Measurements from ENCODE around the gene CYP4F11.
"Not testable (repeated sequence)": the region's sequence is repeated elsewhere in the genome, so short reads cannot be mapped to it uniquely, and the experiment has no call there.

CYP4F11 gene, protein sequence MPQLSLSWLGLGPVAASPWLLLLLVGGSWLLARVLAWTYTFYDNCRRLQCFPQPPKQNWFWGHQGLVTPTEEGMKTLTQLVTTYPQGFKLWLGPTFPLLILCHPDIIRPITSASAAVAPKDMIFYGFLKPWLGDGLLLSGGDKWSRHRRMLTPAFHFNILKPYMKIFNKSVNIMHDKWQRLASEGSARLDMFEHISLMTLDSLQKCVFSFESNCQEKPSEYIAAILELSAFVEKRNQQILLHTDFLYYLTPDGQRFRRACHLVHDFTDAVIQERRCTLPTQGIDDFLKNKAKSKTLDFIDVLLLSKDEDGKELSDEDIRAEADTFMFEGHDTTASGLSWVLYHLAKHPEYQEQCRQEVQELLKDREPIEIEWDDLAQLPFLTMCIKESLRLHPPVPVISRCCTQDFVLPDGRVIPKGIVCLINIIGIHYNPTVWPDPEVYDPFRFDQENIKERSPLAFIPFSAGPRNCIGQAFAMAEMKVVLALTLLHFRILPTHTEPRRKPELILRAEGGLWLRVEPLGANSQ

DNA sequence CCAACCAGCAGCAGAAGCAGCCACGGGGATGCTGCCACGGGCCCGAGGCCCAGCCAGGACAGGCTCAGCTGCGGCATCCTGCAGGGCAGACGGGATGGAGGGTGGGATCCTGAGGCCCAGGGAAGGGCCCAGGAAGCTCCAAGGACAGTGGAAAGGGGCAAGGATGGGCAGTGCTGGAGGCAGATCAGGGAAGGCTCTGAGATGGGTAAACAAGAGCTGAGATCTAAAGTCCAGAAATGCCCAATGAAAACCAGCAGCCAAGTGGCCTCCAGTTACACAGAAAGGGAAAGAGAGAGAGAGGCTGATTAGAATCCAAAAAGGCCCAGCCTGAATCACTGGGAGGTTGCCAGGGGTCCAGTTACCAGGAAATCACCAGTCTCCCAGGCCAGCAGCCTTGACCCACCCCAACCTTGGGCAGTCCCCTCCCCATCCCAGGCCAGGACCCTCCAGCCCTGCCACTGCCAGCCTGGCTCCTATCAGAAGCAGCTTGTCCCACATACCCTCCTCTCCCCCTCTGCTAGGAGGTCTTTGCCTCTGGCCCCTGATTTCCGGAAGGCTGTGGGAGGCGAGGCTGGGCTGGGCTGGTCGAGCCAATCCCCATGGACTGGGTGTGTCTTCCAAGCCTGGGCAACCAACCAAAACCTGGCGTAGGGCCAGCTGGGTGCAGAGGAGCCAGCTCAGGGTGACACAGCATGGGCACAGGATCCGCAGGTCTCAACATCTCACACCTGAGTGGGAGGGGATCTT lies at the start of gene CYP4F11:
TSS of gene CYP4F11 (minus strand) at position 198 of the 747 bp plus-strand sequence. CDS start at position 77, 121 bp downstream.
- no CpG with 5 or more reads among the region's 10 CpGs for WGBS (ENCODE audit: insufficient coverage, insufficient read length)
- H3K9me3 ChIP-seq (ENCODE audit: control insufficient read depth, insufficient read depth, low read length) = peaks cover 28% of the 10 kb centered on the region
- H3K27me3 ChIP-seq (ENCODE audit: control insufficient read depth, insufficient read depth, low read length) = no peaks in the 10 kb centered on the region

DNA sequence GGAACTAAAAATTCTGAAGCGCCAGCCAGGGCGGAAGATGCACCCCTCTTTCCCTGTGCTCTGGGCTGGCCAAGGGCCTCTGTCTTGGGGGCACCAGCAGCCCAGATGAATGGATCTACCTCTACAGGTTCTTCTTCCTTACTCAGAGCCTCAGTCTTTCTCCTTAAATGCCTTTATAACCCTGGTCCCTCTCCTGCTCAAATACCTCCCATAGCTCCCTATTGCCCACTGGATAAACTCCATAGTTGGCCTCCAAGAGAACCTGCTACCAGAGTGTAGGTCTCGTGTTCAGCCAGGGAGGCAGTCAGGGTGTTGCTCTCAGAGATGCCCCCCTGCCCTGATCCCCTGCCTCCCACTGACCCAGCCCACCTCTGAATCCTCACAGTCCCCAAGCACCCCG lies 45.0 kb upstream of the CYP4F11 start:
- Histone ChIP-seq H3K36me3 (ENCODE audit: control insufficient read depth, insufficient read depth, low read length) (no peaks in the 10 kb centered on the region), H3K9me3 (ENCODE audit: control insufficient read depth, insufficient read depth, low read length) (peaks cover 20% of the 10 kb centered on the region), H3K4me1 (ENCODE audit: control insufficient read depth, insufficient read depth, low read length) (no peaks in the 10 kb centered on the region), H3K4me3 (ENCODE audit: low read length) (no peak overlapping the region), H3K27ac (ENCODE audit: low read length) (no peak overlapping the region), H3K27me3 (ENCODE audit: control insufficient read depth, insufficient read depth, low read length) (no peaks in the 10 kb centered on the region)
- no CpG with 5 or more reads among the region's 4 CpGs for WGBS (ENCODE audit: insufficient coverage, insufficient read length)
- no peak for DNase-seq (ENCODE audit: low read depth, low spot score)

More for the DNA sequence above, at the start of gene CYP4F11:
- no peaks in the 10 kb centered on the region for H3K36me3 ChIP-seq (ENCODE audit: control insufficient read depth, insufficient read depth, low read length)
- no peak within 1 kb of the TSS for H3K27ac ChIP-seq (ENCODE audit: low read length)
- no peaks in the 10 kb centered on the region for H3K4me1 ChIP-seq (ENCODE audit: control insufficient read depth, insufficient read depth, low read length)
- no peak for DNase-seq (ENCODE audit: low read depth, low spot score)
- H3K4me3 ChIP-seq (ENCODE audit: low read length) = no peak within 1 kb of the TSS; the same call in 1 of the 2 replicates

DNA sequence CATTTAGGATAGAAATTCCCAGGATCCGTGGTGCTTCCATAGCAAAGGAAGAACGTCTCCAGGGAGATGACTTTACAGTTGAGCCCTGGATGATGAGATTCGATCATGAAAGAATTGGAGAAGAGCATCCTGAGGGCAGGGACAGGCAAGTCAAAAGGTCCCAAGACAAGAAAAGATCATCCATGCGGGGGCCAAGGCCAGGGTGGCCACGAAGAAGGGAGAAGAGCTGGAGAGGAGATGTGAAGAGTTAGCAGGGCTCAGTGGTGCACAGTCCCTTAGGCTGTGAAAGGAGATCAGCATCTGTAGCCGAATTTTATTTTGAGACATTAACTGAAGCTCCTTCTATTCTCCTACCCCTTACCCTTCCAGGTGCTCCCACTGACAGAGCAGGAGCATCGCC lies 43.4 kb upstream of the CYP4F11 start:
- peaks cover 20% of the 10 kb centered on the region for H3K9me3 ChIP-seq (ENCODE audit: control insufficient read depth, insufficient read depth, low read length)
- no peaks in the 10 kb centered on the region for H3K27me3 ChIP-seq (ENCODE audit: control insufficient read depth, insufficient read depth, low read length)
- H3K27ac ChIP-seq (ENCODE audit: low read length) = no peak overlapping the region
- no peaks in the 10 kb centered on the region for H3K4me1 ChIP-seq (ENCODE audit: control insufficient read depth, insufficient read depth, low read length)
- H3K36me3 ChIP-seq (ENCODE audit: control insufficient read depth, insufficient read depth, low read length) = no peaks in the 10 kb centered on the region
- no CpG with 5 or more reads among the region's 7 CpGs for WGBS (ENCODE audit: insufficient coverage, insufficient read length)
- DNase-seq (ENCODE audit: low read depth, low spot score) = no peak
- H3K4me3 ChIP-seq (ENCODE audit: low read length) = no peak overlapping the region

DNA sequence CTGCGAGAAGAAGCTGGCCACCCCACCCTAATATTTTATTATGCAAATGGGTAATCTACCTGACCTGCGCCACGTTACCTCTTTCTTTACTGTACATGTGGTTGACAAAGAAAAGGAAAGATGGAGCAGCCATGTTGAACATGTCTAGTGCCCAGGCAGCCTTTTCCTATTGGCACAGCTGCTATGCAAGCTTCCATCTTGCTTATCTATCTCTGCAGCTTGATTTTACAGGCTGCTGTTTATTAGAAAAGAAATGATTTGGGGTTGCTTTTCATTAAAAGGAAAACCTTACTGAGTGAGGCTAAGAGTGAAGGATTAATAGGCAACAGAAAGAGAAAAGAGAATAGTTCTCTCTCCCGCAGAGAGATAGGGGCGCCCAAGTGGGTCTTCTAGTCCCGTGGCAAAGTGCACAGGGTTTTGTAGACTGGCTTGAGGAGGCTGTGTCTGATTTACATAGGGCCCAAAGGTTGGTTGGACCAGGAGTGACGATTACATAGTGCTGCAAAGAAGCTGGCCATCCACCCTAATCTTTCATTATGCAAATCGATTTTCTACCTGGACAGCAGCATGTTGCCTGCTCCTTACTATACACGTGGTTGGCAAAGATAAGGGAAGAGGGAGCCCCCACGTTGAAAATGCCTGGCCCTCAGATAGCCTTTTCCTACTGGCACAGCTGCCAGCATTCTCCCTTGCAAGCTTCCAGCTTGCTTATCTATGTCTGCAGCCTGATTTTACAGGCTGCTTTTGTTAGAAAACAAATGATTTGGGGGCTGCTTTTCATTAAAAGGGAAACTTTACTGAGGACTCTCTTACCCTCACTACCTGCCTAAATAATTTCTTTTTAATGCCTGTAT lies 42.7 kb upstream of the CYP4F11 start:
- DNase-seq (ENCODE audit: low read depth, low spot score) = no peak
- no CpG with 5 or more reads among the region's 10 CpGs for WGBS (ENCODE audit: insufficient coverage, insufficient read length)

DNA sequence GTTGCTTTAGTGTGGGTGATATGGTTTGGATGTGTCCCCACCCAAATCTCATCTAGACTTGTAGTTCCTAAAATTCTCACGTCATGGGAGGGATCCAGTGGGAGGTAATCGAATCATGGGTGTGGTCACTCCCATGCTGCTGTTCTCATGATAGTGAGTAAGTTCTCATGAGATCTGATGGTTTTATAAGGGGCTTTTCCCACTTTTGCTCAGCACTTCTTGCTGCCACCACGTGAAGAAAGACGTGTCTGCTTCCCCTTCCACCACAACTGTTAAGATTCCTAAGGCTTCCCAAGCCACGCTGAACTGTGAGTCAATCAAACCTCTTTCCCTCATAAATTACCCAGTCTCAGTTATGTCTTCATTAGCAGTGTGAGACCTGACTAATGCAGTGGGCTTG lies 40.5 kb upstream of the CYP4F11 start:
- no peaks in the 10 kb centered on the region for H3K4me1 ChIP-seq (ENCODE audit: control insufficient read depth, insufficient read depth, low read length)
- peaks cover 14% of the 10 kb centered on the region for H3K9me3 ChIP-seq (ENCODE audit: control insufficient read depth, insufficient read depth, low read length)
- DNase-seq (ENCODE audit: low read depth, low spot score) = no peak
- no peak overlapping the region for H3K4me3 ChIP-seq (ENCODE audit: low read length)
- no peaks in the 10 kb centered on the region for H3K27me3 ChIP-seq (ENCODE audit: control insufficient read depth, insufficient read depth, low read length)
- H3K36me3 ChIP-seq (ENCODE audit: control insufficient read depth, insufficient read depth, low read length) = no peaks in the 10 kb centered on the region
- no peak overlapping the region for H3K27ac ChIP-seq (ENCODE audit: low read length)
- WGBS (ENCODE audit: insufficient coverage, insufficient read length) = no CpG with 5 or more reads among the region's 5 CpGs

More for the DNA sequence above, 42.7 kb upstream of the CYP4F11 start:
- Histone ChIP-seq H3K9me3 (ENCODE audit: control insufficient read depth, insufficient read depth, low read length) (peaks cover 20% of the 10 kb centered on the region), H3K4me1 (ENCODE audit: control insufficient read depth, insufficient read depth, low read length) (no peaks in the 10 kb centered on the region), H3K36me3 (ENCODE audit: control insufficient read depth, insufficient read depth, low read length) (no peaks in the 10 kb centered on the region), H3K27ac (ENCODE audit: low read length) (no peak overlapping the region), H3K27me3 (ENCODE audit: control insufficient read depth, insufficient read depth, low read length) (no peaks in the 10 kb centered on the region), H3K4me3 (ENCODE audit: low read length) (no peak overlapping the region)

DNA sequence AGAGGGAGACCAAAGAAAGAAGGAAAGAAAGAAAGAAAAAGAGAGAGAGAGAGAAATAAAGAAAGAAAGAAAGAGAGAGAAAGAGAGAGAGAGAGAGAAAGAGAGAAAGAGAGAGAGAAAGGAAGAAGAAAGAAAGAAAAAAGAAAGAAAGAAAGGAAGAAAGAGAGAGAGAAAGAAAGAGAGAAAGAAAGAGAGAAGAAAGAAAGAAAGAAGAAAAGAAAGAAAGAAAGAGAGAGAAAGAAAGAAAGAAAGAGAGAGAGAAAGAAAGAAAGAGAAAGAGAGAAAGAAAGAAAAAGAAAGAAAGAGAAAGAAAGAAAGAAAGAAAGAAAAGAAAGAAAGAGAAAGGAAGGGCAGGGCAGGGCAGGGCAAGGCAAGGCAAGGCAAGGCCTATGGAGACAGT lies 37.7 kb upstream of the CYP4F11 start:
- not testable (repeated sequence) for DNase-seq (ENCODE audit: low read depth, low spot score)

DNA sequence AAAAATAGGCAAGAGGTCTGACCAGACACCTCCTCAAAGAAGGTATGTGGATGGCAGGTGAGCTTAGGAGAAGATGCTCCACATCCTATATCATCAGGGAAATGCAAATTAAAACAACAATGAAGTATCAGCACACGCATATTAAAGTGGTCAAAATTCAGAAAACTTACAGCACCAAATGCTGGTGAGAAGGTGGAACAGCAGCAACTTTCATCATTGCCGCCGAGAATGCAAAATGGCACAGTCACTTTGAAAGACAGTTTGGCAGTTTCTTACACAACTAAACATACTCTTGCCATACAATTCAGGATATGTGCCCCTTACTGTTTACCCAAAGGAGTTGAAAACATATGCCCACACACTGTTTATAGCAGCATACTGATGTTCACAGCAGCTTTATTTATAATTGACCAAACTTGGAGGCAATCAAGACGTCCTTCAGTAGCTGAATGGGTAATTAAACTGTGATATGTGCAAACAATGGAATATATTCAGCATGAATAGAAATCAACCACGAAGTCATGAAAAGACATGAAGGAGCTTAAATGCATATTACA lies 37.0 kb upstream of the CYP4F11 start:
- no peak for DNase-seq (ENCODE audit: low read depth, low spot score)
- no peak overlapping the region for H3K4me3 ChIP-seq (ENCODE audit: low read length)
- H3K9me3 ChIP-seq (ENCODE audit: control insufficient read depth, insufficient read depth, low read length) = peaks cover 6% of the 10 kb centered on the region
- WGBS (ENCODE audit: insufficient coverage, insufficient read length) = no CpG with 5 or more reads among the region's 5 CpGs
- no peaks in the 10 kb centered on the region for H3K36me3 ChIP-seq (ENCODE audit: control insufficient read depth, insufficient read depth, low read length)
- no peak overlapping the region for H3K27ac ChIP-seq (ENCODE audit: low read length)
- no peaks in the 10 kb centered on the region for H3K27me3 ChIP-seq (ENCODE audit: control insufficient read depth, insufficient read depth, low read length)
- H3K4me1 ChIP-seq (ENCODE audit: control insufficient read depth, insufficient read depth, low read length) = no peaks in the 10 kb centered on the region

More for the DNA sequence above, 37.7 kb upstream of the CYP4F11 start:
- H3K27me3 ChIP-seq (ENCODE audit: control insufficient read depth, insufficient read depth, low read length); H3K9me3 ChIP-seq (ENCODE audit: control insufficient read depth, insufficient read depth, low read length); H3K36me3 ChIP-seq (ENCODE audit: control insufficient read depth, insufficient read depth, low read length); H3K4me1 ChIP-seq (ENCODE audit: control insufficient read depth, insufficient read depth, low read length); H3K4me3 ChIP-seq (ENCODE audit: low read length); H3K27ac ChIP-seq (ENCODE audit: low read length): not testable (repeated sequence)

DNA sequence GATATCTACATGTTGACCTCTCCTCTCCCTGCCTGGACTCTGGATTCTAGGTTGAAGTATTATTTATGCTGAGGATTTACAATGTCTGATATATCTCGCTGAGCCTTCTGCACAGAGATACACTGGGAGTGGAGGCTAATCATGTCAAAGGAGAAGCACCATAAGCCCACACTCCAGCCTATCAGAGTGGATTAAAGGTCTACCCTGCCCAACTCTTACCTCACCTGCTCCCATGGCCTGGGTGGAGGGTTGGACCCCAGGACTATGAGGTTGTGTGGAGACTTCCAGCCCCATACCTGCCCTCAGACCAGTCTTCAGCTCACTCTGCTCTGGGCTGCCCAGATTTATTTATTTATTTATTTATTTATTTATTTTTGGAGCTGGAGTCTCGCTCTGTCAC lies 29.9 kb upstream of the CYP4F11 start:
- H3K36me3 ChIP-seq (ENCODE audit: control insufficient read depth, insufficient read depth, low read length) = no peaks in the 10 kb centered on the region
- H3K4me3 ChIP-seq (ENCODE audit: low read length) = no peak overlapping the region
- no CpG with 5 or more reads among the region's 2 CpGs for WGBS (ENCODE audit: insufficient coverage, insufficient read length)
- H3K4me1 ChIP-seq (ENCODE audit: control insufficient read depth, insufficient read depth, low read length) = no peaks in the 10 kb centered on the region
- H3K27me3 ChIP-seq (ENCODE audit: control insufficient read depth, insufficient read depth, low read length) = no peaks in the 10 kb centered on the region
- no peak overlapping the region for H3K27ac ChIP-seq (ENCODE audit: low read length)
- peaks cover 18% of the 10 kb centered on the region for H3K9me3 ChIP-seq (ENCODE audit: control insufficient read depth, insufficient read depth, low read length)
- no peak for DNase-seq (ENCODE audit: low read depth, low spot score)

DNA sequence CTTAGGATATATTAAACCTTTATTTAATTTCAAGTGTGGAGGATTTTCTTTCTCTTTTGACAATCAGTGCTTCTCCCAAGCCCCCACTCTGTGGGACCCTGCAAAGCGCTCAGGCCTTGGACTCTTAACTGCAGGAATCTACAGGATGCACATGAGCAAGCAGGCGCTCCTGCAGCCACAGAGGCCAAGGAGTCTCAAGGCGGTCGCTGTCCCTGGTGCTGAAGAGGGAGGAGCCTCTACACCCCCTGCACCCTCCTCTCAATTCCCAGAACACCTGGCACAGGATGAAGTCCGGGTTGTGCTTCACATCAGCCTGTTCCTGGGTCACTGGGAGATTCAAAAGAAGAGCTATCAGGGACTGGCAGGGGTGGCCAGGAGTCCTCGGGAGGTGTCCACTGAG lies 28.0 kb upstream of the CYP4F11 start:
- Histone ChIP-seq H3K9me3 (ENCODE audit: control insufficient read depth, insufficient read depth, low read length) (peaks cover 20% of the 10 kb centered on the region), H3K27me3 (ENCODE audit: control insufficient read depth, insufficient read depth, low read length) (no peaks in the 10 kb centered on the region)

DNA sequence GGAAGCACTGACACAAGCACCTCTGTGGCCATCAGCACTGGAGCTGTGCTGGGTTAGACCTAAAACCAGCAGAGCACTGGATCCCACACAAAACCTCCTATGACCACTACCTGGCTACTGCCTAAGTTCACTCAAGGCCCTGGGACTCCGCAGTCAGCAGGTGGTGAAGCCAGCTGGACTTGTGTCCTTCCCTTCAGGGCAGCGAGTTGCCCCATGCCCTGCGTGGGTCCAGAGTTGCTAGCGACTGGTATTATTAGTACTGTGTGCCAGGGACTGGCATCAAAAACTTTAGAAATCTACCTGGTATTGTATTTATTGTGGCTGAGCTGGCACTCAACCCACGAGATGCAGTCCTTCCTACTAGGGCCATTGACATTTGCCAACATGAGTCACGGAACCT lies 20.5 kb upstream of the CYP4F11 start:
- no peaks in the 10 kb centered on the region for H3K27me3 ChIP-seq (ENCODE audit: control insufficient read depth, insufficient read depth, low read length)
- H3K36me3 ChIP-seq (ENCODE audit: control insufficient read depth, insufficient read depth, low read length) = no peaks in the 10 kb centered on the region
- WGBS (ENCODE audit: insufficient coverage, insufficient read length) = no CpG with 5 or more reads among the region's 6 CpGs
- H3K4me1 ChIP-seq (ENCODE audit: control insufficient read depth, insufficient read depth, low read length) = no peaks in the 10 kb centered on the region
- no peak overlapping the region for H3K27ac ChIP-seq (ENCODE audit: low read length)
- no peak for DNase-seq (ENCODE audit: low read depth, low spot score)
- peaks cover 9% of the 10 kb centered on the region for H3K9me3 ChIP-seq (ENCODE audit: control insufficient read depth, insufficient read depth, low read length)
- no peak overlapping the region for H3K4me3 ChIP-seq (ENCODE audit: low read length)

More for the DNA sequence above, 28.0 kb upstream of the CYP4F11 start:
- WGBS (ENCODE audit: insufficient coverage, insufficient read length) = no CpG with 5 or more reads among the region's 6 CpGs
- Histone ChIP-seq H3K4me3 (ENCODE audit: low read length) (no peak overlapping the region), H3K27ac (ENCODE audit: low read length) (no peak overlapping the region), H3K4me1 (ENCODE audit: control insufficient read depth, insufficient read depth, low read length) (no peaks in the 10 kb centered on the region), H3K36me3 (ENCODE audit: control insufficient read depth, insufficient read depth, low read length) (no peaks in the 10 kb centered on the region)
- no peak for DNase-seq (ENCODE audit: low read depth, low spot score)
